SK-N-MC (cell line): ENCODE measurements around the gene NME9.

Experiments used
- DNase-seq: peaks from one replicate; pipeline ENCODE4 v3.0.0-alpha.2; 2011; ENCODE audit warnings: low read depth, low spot score
- H3K27ac ChIP-seq: fragments of 200-600 bp; sonication (generic); 2 replicates; pipeline ENCODE4 v1.5.1; 2016; ENCODE audit warnings: mixed run types
- H3K36me3 ChIP-seq: fragments of 200-600 bp; sonication (generic); 2 replicates; pipeline ENCODE4 v1.6.1; 2017; ENCODE audit warnings: antibody characterized with exemption, low read length, mixed read lengths; ENCODE audit not compliant: insufficient read depth
- H3K4me3 ChIP-seq: fragments of 200-600 bp; sonication (generic); 2 replicates; pipeline ENCODE4 v1.5.1; 2016
- H3K9ac ChIP-seq: fragments of 200-600 bp; sonication (generic); 2 replicates; pipeline ENCODE4 v1.8.0; 2017; ENCODE audit warnings: mixed run types, mixed read lengths; ENCODE audit not compliant: insufficient read length
- H3K9me3 ChIP-seq: fragments of 200-600 bp; sonication (generic); 2 replicates; pipeline ENCODE4 v1.6.1; 2017; ENCODE audit warnings: low read depth, mild to moderate bottlenecking, antibody characterized with exemption, low read length, moderate library complexity, mixed read lengths
- EZH2 ChIP-seq: fragments of 200-600 bp; sonication (generic); IDR thresholded peaks from one replicate; pipeline ENCODE4 v1.6.1; 2017; ENCODE audit warnings: antibody characterized with exemption
- FOXP2 ChIP-seq: optimal IDR thresholded peaks from 2 replicates; pipeline ENCODE3; 2011; ENCODE audit warnings: mild to moderate bottlenecking, moderate library complexity; ENCODE audit not compliant: insufficient read depth; ENCODE audit errors: extremely low read length, control extremely low read depth
- POLR2AphosphoS5 ChIP-seq: IDR thresholded peaks from 2 replicates; pipeline ENCODE4 v1.6.1; 2012; ENCODE audit warnings: mild to moderate bottlenecking, low read depth, low read length, borderline replicate concordance

Gene NME9

GRCh38 chr3:138260611-138261010 lies 69.0 kb downstream of the NME9 start:
- Histone ChIP-seq H3K9ac (no peak overlapping the region), H3K36me3 (peaks cover 12% of the 10 kb centered on the region; the same call in 1 of the 2 replicates), H3K27ac (no peak overlapping the region), H3K4me3 (no peak overlapping the region), H3K9me3 (no peaks in the 10 kb centered on the region)
- no peak for DNase-seq
- no peak for TF ChIP-seq POLR2AphosphoS5
- TF ChIP-seq FOXP2 = no peak
- no peak for TF ChIP-seq EZH2

- no peak for DNase-seq
- Histone ChIP-seq H3K4me3 (no peak overlapping the region), H3K9ac (no peak overlapping the region), H3K36me3 (peaks cover 3% of the 10 kb centered on the region; the same call in 1 of the 2 replicates), H3K9me3 (no peaks in the 10 kb centered on the region), H3K27ac (no peak overlapping the region)
- no peak for TF ChIP-seq POLR2AphosphoS5
- TF ChIP-seq FOXP2 = no peak
- no peak for TF ChIP-seq EZH2
Observed at GRCh38 chr3:138259126-138259525, 70.5 kb downstream of the NME9 start.

GRCh38 chr3:138257986-138258385 lies 71.7 kb downstream of the NME9 start:
- TF ChIP-seq EZH2 (no peak), POLR2AphosphoS5 (no peak), FOXP2 (no peak)
- Histone ChIP-seq H3K36me3 (no peaks in the 10 kb centered on the region), H3K9me3 (no peaks in the 10 kb centered on the region), H3K4me3 (no peak overlapping the region), H3K9ac (no peak overlapping the region), H3K27ac (no peak overlapping the region)
- no peak for DNase-seq

- Histone ChIP-seq H3K9ac (no peak overlapping the region), H3K27ac (no peak overlapping the region), H3K4me3 (no peak overlapping the region), H3K36me3 (no peaks in the 10 kb centered on the region), H3K9me3 (no peaks in the 10 kb centered on the region)
- DNase-seq = no peak
- no peak for TF ChIP-seq POLR2AphosphoS5
Observed at GRCh38 chr3:138256022-138256421, 73.6 kb downstream of the NME9 start.

- H3K9me3 ChIP-seq = no peaks in the 10 kb centered on the region
- TF ChIP-seq FOXP2 (no peak), EZH2 (no peak), POLR2AphosphoS5 (no peak)
- no peak overlapping the region for H3K27ac ChIP-seq
- H3K9ac ChIP-seq = no peak overlapping the region
- H3K36me3 ChIP-seq = no peaks in the 10 kb centered on the region
- DNase-seq = no peak
- no peak overlapping the region for H3K4me3 ChIP-seq
Observed at GRCh38 chr3:138254216-138254615, 75.4 kb downstream of the NME9 start.

GRCh38 chr3:138253609-138254008 lies 76.0 kb downstream of the NME9 start:
- TF ChIP-seq EZH2 = no peak
- TF ChIP-seq POLR2AphosphoS5 = no peak
- TF ChIP-seq FOXP2 = no peak
- H3K27ac ChIP-seq = no peak overlapping the region
- H3K9me3 ChIP-seq = no peaks in the 10 kb centered on the region
- DNase-seq = no peak
- peaks cover 2% of the 10 kb centered on the region; the same call in 1 of the 2 replicates for H3K36me3 ChIP-seq
- no peak overlapping the region for H3K9ac ChIP-seq
- no peak overlapping the region for H3K4me3 ChIP-seq
